Measurements from ENCODE around the gene TLR10. TPM values are rescaled to one million over a fixed set of nuclear protein-coding genes. Genes with fewer than 3 reads are reported as not detected.

The TLR10 gene
- total RNA-seq, 1 donor from 2014 or later = not detected

- Histone ChIP-seq H3K27ac (no peak overlapping the region), H3K36me3 (no peaks in the 10 kb centered on the region), H3K4me3 (no peak overlapping the region), H3K9me3 (no peaks in the 10 kb centered on the region), H3K27me3 (no peaks in the 10 kb centered on the region), H3K4me1 (peaks cover 6% of the 10 kb centered on the region)
- intact Hi-C loops (cut with DNase I) = no loop called here
- no peak for DNase-seq (ENCODE audit: extremely low spot score in 2 of 2)
- peak in 1 of 3 experiments; percentile 6 for TF ChIP-seq CTCF (IDR thresholded peaks at IDR 0.05)
- no peak for TF ChIP-seq POLR2AphosphoS5 (IDR thresholded peaks at IDR 0.05; ENCODE audit: insufficient read depth in 1 of 2, low read depth in 1 of 2)
These were observed 24.7 kb downstream of the TLR10 start for GRCh38 chr4:38757945-38758600.

- no peak for DNase-seq (ENCODE audit: extremely low spot score in 2 of 2)
- Histone ChIP-seq H3K4me3 (peak overlapping the region in 1 of 2 donors; percentile 6), H3K36me3 (no peaks in the 10 kb centered on the region), H3K9me3 (no peaks in the 10 kb centered on the region), H3K27ac (peak overlapping the region; percentile 59), H3K27me3 (no peaks in the 10 kb centered on the region), H3K4me1 (peaks cover 18% of the 10 kb centered on the region)
- no peak for TF ChIP-seq CTCF (IDR thresholded peaks at IDR 0.05)
- no peak for TF ChIP-seq POLR2A (IDR thresholded peaks at IDR 0.05)
- peak in 1 of 2 donors; percentile 65 for TF ChIP-seq POLR2AphosphoS5 (IDR thresholded peaks at IDR 0.05; ENCODE audit: insufficient read depth in 1 of 2, low read depth in 1 of 2)
- intact Hi-C loops (cut with DNase I) = no loop called here
These were observed 29.6 kb downstream of the TLR10 start for GRCh38 chr4:38752941-38753806.

GRCh38 chr4:38752372-38752940, 30.3 kb downstream of the TLR10 start:
- TF ChIP-seq CTCF (IDR thresholded peaks at IDR 0.05) (no peak), POLR2A (IDR thresholded peaks at IDR 0.05) (no peak), POLR2AphosphoS5 (IDR thresholded peaks at IDR 0.05; ENCODE audit: insufficient read depth in 1 of 2, low read depth in 1 of 2) (no peak)
- peak overlapping the region; percentile 59 for H3K27ac ChIP-seq
- no peaks in the 10 kb centered on the region for H3K36me3 ChIP-seq
- no peak for DNase-seq (ENCODE audit: extremely low spot score in 2 of 2)
- peaks cover 18% of the 10 kb centered on the region for H3K4me1 ChIP-seq
- intact Hi-C loops (cut with DNase I) = no loop called here
- H3K27me3 ChIP-seq = no peaks in the 10 kb centered on the region
- H3K4me3 ChIP-seq = peak overlapping the region in 1 of 2 donors; percentile 6
- H3K9me3 ChIP-seq = no peaks in the 10 kb centered on the region

GRCh38 chr4:38751341-38752010, 31.3 kb downstream of the TLR10 start:
- Histone ChIP-seq H3K4me3 (no peak overlapping the region), H3K4me1 (peaks cover 18% of the 10 kb centered on the region), H3K9me3 (no peaks in the 10 kb centered on the region), H3K27me3 (no peaks in the 10 kb centered on the region), H3K27ac (no peak overlapping the region), H3K36me3 (no peaks in the 10 kb centered on the region)
- TF ChIP-seq CTCF (IDR thresholded peaks at IDR 0.05) (no peak), POLR2AphosphoS5 (IDR thresholded peaks at IDR 0.05; ENCODE audit: insufficient read depth in 1 of 2, low read depth in 1 of 2) (no peak)
- no peak for DNase-seq (ENCODE audit: extremely low spot score in 2 of 2)
- intact Hi-C loops (cut with DNase I) = no loop called here

All from vagina (tissue), 2 donors.